HTERT RPE-1 (cell line): ENCODE data around the gene CLSTN2.

Source experiments
- in situ Hi-C: fragments of 300-500 bp; cut with MboI; formaldehyde crosslinking; loops from 4 replicates; pipeline ENCODE4 v1.14.3; 2020; ENCODE audit warnings: low sequenced_read_pairs

CLSTN2 gene

GRCh38 chr3:140050396-140050795, 115.4 kb downstream of the CLSTN2 start:
- in situ Hi-C loops, result no loop called here

GRCh38 chr3:140051019-140051957, 116.3 kb downstream of the CLSTN2 start:
- in situ Hi-C loops, result no loop called here

- in situ Hi-C loops, result no loop called here
These were observed 118.1 kb downstream of the CLSTN2 start for GRCh38 chr3:140052771-140053702.

GRCh38 chr3:140053794-140054193, 118.8 kb downstream of the CLSTN2 start:
- in situ Hi-C loops, result no loop called here

- in situ Hi-C loops, result no loop called here
These were observed 120.3 kb downstream of the CLSTN2 start for GRCh38 chr3:140055092-140055791.

- in situ Hi-C loops, result no loop called here
These were observed 121.1 kb downstream of the CLSTN2 start for GRCh38 chr3:140056047-140056446.

- in situ Hi-C loops, result no loop called here
These were observed 126.2 kb downstream of the CLSTN2 start for GRCh38 chr3:140061211-140061610.

GRCh38 chr3:140062461-140062860, 127.5 kb downstream of the CLSTN2 start:
- in situ Hi-C loops, result no loop called here

DNA sequence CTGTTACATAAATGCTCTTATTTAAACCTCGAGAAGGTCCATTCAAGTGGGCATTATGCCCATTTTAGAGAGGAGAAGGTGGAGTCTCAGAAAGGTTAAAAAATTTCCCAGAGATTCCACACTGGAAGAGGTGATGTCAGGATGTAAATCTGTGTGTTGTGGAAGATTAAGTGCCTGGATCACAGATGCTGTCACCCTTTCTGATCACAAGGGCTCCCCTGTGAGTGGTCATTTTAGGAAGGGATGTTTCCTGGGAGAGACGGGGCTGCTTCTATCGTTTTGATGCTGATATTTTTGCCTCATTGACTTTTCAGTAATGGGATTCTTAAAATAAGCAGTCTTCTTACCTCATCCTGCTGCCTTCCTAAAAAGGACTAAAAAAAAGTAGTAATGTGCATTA, 132.5 kb downstream of the CLSTN2 start:
- in situ Hi-C loops, result no loop called here

GRCh38 chr3:140068494-140069017, 133.6 kb downstream of the CLSTN2 start:
- in situ Hi-C loops, result no loop called here

- in situ Hi-C loops, result no loop called here
These were observed 138.5 kb downstream of the CLSTN2 start for GRCh38 chr3:140073278-140074045.

- in situ Hi-C loops, result no loop called here
These were observed 141.6 kb downstream of the CLSTN2 start for GRCh38 chr3:140076552-140076951.

- in situ Hi-C loops, result no loop called here
These were observed 142.4 kb downstream of the CLSTN2 start for GRCh38 chr3:140077406-140077805.

DNA sequence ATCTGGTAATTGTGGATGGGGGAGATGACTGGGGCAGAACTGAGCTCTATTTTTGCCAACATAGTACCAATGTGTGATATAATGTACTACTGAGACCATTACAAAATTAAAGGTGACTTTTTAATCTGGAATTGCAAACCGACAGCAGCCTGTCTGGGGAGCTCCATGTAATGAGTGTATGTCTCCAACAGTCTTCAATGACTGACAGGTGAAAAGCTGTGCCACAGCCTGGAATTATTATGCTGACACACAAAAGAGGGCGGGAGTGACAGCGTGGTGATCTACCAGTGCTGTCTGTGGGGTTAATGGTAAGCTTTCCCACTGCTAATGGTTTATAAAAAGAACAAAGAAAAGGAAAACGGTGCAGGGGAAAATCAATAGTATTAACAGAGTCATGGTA, 143.4 kb downstream of the CLSTN2 start:
- in situ Hi-C loops, result no loop called here

- in situ Hi-C loops, result no loop called here
These were observed 144.0 kb downstream of the CLSTN2 start for GRCh38 chr3:140078940-140079339.

DNA sequence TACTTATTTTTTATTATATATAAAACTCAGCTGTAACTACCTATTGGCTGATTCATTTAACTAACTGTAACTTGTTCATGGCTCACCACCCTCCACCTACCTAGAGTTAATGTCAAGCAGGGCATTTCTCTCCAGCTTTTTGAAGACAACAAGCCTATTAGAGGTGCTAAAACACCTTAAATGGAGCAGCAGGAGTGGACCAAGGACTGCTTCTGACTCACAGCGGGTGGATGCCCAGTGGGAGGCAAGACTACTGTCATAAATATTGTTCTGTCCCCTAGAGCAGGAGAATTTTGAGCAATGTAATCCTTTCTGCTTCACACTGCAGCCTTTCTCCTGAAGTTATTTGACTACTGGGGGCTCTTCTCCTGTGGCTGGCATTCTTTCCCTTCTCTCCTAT, 146.9 kb downstream of the CLSTN2 start:
- in situ Hi-C loops, result no loop called here

DNA sequence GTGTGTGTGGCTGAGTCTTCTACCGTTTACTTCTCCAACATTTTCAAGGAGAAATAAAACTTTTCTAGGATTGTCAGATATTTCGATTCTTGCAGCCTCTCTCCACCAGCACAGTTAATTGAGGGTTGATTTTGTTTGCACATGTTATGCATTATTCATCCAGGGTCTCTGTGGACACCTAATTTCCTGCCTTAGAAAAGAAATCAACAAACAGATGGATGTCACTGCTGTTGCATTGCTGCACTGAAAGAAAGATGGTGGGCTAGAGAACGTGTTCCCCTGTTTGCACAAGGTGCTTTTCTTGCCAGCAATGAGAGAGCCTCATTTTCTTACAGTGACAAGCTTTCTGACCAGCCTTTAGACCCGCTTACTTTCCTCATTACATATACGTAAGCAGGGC, 150.0 kb downstream of the CLSTN2 start:
- in situ Hi-C loops, result no loop called here

- in situ Hi-C loops, result no loop called here
These were observed 151.7 kb downstream of the CLSTN2 start for GRCh38 chr3:140086642-140087041.

DNA sequence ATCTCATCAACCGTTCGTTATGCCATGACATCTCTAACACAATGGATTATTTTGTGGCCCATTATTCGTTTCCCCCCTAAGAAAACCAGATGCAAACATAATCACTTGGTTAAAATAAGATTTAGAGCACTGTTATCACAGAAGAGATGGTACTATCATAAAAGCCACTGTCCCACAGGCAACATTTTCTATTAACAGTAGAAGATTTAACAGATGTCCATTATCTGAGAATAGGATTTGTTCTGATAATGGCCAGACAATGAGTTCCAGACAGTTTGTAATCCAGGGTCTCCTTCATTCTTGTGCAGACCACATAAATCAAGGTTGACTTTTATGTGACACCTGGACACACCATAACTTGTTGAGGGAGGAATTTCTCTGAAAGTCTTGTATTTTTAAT, 153.1 kb downstream of the CLSTN2 start:
- in situ Hi-C loops, result no loop called here

DNA sequence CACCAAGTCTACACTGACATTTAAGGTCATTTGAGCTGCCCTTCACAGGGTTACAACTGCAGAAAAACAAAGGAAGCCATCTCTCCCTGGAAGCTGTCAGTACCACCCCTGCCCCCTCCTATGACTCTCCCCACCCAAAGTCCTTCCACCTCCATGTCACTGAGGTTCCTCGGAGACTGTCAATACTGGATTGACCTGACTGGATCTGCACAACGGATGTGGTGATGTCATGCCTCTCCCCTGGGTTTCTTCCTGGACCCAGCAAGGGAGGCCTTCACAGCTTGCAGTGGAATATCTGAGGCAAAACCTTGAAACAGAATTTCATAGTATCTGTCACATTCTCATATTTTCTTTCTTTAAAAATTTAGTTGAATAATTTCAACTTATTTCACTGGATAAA, 153.5 kb downstream of the CLSTN2 start:
- in situ Hi-C loops, result no loop called here
